Central memory CD4-positive, alpha-beta T cell (primary cell): ENCODE measurements around the gene GADD45B.
"Not testable (repeated sequence)": the region's sequence is repeated elsewhere in the genome, so short reads cannot be mapped to it uniquely, and the experiment has no call there.

Experiments used
- DNase-seq: peaks from one replicate; pipeline ENCODE4 v3.0.0; 2022

Gene GADD45B

DNA sequence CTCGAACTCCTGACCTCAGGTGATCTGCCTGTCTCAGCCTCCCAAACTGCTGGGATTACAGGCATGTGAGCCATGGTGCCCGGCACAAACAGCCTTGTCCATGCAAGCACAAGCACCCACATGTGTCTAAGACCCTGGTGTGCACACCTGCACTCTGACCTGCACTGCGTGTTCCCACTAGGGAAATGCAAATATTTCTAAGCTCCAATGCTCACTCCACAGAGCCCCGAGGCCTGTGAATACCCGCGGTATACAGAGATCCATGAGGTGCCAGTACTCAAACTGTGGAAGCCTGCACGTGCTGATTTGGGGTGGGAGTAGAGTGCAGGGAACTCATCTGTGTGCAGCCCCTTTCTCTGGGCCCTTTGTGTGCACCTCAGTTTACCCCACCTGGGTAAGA is 14.7 kb downstream of the GADD45B start:
- no peak for DNase-seq

DNA sequence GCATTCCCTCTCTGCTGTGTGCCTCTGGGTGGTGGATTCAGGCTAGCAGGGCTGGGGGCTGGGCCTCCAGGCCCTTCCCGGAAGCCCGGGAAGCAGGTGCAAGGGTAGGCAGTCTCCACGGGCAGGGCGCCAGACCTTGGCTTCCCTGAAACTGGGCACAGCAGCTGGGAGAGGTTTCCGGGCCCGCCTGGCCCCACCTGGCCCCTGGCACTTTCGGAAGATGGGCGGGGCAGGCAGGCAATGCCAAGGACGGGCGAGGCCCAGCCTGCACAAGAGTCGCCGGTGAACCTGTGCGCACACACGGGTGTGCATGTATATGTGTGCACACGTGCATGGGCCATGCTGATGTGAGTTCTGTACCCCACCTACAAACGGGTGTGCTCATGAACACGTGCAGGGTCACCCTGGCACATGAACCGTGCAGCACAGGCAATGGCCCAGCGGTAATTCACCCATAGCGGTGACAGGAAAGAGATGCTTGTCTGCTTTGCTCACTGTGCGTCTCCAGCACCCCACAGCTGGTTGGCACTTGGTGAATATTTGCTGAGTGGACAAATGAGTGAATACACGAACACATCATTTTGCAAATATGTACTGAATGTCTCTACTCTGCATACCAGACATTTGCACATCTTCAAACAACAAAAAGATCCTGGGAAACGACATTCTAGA is 15.3 kb downstream of the GADD45B start:
- DNase-seq, result no peak

DNA sequence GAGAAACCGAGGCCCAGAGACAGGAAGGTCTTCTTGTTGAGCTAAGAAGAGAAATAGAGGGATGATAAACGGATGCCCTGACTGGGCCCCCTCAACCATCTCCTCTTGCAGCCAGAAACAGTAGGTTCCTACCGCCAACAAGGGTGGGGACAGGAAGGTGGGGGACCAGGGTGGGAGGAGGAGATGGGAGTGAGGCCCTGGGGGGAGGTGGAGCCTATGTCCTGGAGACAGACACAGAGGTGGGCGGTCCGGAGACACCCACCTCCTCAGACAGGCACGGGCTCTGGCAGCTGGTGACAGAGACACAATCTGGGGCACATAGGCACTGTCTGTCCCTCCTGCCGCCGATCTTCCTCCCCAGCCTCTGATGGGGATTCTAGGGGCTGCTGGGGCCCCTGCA is 16.9 kb downstream of the GADD45B start:
- no peak for DNase-seq

DNA sequence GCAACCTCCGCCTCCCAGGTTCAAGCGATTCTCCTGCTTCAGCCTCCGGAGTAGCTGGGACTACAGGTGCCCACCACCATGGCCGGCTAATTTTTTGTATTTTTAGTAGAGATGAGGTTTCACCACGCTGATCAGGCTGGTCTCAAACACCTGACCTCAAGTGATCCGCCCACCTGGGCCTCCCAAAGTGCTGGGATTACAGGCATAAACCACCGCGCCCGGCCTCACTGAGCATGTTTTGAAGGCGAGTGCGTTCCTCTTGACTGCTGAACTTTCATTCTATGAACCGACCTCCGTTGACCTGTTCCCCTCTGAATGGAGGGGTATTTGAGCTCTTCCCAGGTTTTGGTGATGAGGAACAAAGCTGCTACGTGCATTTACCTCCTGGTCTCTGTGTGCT is 17.5 kb downstream of the GADD45B start:
- DNase-seq, result not testable (repeated sequence)

DNA sequence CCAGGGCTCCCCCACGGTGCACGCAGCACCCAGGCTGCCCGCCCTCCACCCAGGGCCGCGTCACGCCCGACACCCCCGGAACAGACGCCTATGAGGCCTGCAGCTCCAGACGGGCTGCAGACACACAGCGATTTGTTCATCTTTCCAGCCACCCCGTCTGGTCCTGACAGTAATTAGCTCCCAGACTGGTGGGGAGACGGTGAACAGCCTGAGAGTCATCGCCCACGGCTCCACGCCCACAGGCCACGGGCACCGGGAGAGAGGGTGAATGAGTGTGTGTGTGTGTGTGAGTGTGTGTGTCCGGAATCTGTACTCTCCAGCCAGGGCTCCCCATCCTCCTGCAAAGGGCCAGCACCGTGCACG is 18.1 kb downstream of the GADD45B start:
- DNase-seq, result no peak

DNA sequence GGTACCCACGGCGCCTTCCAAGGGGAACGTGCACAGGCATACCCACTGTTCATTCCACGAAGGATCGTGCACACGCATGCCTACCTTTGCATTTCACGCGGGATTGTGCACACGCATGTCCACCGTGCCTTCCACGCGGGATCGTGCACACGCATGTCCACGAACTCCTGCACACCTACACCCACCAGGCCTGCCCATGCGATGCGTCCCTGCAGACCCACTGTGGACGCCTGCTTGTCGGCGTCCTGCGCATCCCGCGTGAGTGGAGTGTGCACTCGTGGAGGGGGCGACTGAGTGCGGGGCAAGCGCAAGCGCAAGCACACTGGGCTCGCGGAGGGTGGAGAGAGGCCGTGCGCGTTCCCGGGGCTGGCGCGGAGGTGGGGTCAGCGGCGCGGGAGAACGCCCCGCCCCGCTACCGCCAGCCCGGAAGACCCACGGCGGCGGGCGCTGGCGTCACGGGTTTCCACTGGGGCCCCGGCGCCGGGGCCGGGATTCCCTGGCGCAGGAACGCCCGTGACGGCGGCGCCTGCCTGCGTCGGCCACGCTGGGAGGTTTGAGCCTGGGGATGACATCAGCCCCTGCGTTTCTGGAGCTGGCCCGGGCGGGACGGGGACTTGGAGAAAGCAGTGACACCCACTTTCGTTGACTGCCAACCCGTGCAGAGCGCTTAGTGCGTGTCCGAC is 18.7 kb downstream of the GADD45B start:
- peak; percentile 48 for DNase-seq

DNA sequence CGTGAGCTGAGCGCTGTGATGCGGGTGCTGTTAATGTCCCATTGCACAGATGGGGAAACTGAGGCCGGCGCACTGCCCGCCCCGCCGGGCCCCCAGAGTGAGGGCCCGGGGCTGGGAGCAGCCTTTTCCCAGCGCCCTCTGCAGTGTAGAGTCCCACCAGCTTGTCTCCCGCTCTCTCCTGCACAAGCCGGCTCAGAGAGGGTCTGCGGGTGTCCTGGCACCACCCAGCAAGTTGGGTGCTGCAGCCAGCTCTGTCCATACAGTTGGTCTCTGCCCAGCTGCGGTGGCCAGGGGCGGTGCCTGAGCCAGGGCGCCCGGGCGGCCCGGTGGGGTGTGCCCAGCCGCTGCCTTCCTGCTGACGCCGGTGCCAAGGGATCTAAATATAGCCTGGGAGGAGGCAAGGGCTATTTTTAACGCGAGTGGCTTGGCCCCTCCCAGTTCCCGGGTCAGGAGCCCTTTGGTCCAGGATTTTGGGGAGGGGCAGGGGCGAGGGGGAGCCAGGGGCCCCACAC is 19.3 kb downstream of the GADD45B start:
- DNase-seq, result no peak

DNA sequence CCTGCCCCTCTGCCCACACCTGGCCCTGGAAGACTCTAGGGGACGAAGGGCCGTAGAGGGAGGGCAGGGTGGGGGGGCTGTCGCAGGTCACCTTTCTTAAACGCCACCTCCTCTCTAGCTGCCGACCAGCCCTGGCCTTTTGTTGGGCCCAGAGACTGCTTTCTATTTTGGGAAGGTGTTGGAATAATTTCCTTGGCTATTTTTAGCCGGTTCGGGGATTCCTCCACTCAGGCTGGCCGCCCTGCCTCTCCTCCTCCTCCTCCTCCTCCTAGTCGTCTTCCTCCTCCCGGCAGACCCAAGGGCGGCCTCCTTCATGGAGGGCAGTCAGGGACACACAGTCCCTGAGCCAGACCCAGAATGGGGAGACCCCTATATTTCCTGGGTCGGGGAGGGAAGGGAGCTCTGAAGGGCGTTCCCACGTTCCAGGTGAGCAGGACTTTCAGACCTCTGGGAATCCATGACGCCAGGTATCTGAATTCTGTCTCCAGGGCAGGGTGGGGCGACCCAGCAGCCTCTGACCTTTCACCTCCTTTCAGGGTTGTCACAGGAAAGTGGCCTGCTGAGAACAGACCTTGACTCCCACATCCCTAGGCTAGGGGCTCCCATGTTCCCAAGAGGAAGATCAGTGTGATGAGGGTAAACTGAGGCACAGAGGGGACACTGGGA is 19.9 kb downstream of the GADD45B start:
- DNase-seq, result no peak

DNA sequence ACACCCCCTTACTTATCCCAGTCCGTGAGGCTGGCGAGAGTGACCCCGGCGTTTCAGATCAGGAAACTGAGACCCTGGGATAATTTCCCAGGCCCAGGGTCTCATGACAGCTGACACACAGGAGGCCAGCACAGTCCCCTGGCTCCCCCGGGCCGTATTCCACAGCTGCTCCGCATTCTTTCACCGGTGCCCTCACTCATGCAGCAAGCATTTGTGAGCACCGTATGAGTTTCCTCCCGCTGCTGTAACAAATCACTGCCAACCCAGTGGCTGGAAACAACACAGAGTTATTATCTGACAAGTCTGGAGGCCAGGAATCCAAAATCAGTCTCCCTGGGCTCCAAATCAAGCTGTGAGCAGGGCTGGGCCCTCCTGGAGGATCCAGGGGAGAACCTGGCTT is 21.3 kb downstream of the GADD45B start:
- no peak for DNase-seq

DNA sequence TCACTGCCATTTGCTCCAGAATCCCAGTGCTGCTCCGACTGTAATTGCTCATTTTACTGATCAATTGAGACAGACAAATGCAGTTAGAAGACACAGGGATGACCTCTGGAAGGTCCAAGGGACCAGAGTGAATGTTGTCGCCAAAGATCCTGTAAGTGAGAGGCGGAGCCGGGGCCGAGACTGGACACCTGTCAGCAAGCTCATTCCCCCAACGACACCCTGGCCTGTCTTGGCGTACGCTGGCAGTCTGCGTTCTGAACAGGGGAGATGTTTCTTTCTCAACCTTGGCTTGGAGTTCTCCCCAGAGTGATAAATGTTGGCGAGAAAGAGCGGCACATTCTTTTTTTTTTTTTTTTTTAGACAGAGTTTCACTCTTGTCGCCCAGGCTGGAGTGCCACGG is 24.2 kb downstream of the GADD45B start:
- no peak for DNase-seq

DNA sequence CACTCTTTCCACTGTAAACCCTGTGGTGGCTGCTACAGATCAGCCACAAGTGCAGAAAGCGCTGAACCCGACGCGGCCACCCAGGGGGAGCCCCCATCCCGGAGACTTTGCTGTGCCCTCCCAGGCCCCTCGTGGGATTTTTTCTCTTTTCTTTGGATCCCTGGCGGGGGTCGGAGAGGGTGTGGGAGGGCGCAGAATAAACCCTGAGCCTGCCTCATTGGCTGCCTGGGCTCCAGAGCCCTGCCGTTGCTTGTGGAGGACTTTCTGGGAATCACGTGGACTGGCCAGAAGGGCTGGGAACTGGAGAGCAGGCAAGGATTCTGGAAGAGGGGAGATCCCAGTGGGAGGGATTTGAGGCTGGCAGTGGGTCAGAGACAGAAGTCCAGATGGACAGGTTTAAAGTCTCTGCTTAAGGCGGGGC is 24.9 kb downstream of the GADD45B start:
- no peak for DNase-seq

DNA sequence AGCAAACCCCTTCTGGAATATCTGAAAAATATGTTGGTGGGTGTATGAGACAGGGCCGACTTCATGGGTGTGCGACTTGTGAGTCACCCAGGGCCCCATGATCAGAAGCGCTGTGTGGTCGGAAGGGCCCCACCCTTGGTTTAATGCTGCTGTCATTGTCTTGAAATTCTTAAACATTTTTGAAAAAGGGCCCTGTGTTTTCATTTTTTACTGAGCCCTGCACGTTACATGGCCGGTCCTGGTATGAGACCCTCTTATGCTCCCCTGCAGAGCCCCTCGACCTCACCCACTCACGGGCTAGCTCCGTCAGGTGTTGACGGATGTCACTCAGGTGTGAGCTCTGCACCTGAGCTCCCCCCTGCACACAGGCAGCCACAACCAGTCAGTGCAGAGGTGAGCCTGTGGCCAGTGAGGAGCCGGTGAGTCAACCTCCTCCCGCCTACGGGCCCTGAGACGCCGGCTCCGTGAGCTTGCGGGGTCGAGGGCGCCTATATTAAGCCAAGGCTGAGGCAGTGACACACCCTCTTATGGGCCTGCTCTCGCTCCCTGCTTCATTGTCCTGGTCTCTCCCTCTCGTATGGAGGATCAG is 27.7 kb downstream of the GADD45B start:
- DNase-seq, result peak; percentile 82

DNA sequence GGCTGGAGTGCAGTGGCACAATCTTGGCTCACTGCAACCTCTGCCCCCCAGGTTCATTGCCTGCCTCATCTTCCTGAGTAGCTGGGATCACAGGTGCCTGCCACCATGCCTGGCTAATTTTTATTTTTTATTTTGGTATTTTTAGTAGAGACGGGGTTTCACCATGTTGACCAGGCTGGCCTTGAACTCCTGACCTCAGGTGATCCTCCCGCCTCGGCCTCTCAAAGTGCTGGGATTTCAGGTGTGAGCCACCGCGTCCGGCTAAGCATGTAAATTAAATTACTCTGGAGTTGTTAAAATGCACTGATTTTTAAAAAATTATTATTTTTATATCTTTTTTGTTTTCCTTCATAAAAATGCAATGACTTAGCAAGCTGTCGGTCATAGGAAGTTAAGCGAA is 30.7 kb downstream of the GADD45B start:
- not testable (repeated sequence) for DNase-seq

DNA sequence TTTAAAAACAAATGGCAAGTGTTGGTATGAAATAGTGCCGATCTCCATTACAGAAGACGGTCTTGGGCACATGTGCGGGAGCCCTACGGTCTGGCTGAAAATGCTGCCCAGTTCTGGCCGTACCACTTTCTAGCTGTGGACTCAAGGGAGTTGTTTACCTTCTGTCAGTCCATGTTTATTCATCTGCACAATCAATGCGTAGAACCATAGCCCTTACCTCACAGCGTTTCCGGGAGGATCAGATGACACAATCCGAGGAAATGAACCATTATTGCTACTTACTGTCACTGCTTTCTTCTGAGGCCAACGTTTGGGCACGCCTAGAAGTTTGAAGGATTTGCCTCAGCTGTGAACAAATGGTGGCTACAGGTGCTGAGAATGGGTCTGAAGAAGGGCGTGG is 31.2 kb downstream of the GADD45B start:
- DNase-seq, result peak; percentile 67

DNA sequence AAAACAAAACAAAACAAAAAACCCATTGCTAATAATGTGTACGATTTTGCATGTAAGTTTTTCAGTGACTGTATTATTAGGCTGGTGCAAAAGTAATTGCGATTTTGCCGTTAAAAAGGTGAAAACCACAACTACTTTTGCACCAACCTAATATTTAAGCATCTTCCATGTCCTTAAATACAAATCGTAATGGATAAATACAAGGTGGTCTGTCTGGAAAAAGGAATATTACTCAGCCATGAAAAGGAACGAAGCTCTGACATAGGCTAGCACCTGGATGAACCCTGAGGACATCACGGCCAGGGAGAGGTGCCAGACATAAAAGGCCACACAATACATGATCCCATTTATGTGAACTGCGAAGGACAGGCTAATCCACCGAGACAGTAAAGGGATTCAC is 33.2 kb downstream of the GADD45B start:
- no peak for DNase-seq

DNA sequence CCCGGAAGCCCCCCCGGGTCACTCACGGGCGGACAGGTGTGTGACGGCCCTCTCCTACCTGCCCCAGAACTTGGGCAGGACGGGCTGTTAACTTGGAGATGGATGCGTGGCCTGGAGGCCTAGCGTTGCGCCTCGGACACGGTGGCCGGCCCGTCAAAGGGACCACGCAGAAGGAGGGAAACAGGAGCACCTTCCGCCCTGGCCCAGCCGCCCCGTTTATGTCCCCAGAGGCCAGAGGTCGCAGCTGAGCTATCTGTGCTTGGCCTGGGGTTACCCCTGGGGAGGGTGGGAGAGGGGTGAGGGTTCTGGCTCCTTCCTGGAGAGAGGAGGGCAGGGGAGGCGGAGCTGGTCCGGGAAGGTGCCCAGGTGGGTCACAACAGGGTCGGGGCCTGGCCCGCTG is 35.6 kb downstream of the GADD45B start:
- DNase-seq, result no peak

DNA sequence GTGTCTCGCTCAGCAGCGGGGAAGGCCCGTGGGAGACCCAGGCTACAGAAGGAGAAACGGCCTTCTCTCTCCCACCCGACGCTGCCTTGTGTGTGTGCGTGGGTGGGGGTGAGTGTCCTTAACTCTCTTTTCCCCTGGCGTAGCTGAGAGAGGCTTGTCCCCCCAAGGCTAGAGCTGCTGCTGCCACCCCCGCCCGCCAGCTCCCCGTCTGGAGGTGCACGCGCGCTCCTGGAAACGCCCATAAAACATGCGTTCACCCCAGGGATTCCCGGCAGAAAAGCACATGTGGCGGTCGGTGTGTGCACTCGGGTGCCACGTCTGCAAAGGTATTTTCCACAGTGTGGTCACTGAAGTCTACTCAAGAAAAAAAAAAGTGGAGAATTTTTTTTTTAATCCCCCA is 36.1 kb downstream of the GADD45B start:
- no peak for DNase-seq

DNA sequence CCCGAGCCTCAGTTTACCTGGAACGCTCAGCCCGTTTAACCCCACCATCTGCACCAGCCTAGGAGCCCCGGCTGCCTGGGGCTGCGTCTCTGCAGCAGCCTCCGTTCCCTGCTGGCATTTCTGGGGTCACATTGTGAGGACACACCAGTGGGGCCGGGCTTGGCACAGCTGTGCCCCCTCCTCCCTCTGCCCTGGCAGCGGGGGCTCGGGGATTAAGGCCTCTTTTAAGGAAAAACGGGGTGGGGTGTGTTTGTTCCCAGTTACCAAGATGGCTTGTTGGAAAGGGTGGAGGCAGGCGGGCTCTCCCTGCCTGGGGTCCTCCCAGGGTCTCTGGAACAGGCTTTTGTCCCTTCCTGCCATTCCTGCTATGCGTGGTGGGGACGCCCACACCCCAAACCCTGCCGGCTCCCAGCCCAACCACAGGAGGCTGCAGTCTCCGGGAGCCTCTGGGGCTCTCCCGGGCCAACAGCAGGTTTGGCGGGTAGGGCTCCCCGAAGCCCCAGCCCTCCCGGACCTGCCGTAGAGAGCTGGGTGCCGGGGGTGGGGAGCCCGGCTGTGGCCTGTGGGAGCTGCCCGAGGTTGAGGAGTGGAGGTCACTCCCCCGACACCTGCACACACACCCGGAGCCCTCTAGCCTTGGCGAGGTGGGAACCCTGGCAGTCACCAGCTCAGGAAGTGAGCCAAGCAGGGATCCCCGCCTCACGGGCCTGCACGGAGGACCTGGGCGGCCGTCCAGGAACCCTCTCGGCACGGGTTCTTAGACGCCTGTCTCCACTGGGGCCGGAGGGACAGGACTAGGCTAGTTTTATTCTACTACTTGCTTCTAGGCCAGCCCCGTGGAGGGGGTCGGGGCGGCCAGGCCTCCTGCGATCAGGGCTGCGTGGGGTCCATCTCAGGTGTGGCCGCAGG is 36.9 kb downstream of the GADD45B start:
- no peak for DNase-seq

DNA sequence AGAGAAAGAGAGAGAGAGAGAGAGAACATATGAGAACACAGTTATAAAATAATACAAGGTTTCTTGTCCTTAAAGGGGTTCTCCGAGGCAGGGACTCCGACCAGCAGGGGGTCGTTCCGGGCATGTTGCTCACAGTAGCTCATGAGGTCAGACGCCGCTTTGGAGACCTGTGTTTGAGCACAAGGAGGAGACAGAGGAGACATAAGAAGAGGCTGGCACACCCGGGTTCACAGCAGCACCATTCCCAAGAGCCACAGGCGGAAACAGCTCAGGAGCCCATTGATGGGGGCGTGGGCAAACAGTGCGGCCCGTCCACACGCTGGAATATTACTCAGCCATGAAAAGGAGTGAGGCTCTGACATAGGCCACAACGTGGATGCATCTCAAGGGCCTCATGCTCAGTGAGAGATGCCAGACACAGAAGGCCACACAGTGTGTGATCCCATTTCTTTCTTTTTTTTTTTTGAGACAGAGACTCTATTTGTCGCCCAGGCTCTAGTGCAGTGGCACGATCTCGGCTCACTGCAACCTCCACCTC is 39.1 kb downstream of the GADD45B start:
- DNase-seq, result no peak

DNA sequence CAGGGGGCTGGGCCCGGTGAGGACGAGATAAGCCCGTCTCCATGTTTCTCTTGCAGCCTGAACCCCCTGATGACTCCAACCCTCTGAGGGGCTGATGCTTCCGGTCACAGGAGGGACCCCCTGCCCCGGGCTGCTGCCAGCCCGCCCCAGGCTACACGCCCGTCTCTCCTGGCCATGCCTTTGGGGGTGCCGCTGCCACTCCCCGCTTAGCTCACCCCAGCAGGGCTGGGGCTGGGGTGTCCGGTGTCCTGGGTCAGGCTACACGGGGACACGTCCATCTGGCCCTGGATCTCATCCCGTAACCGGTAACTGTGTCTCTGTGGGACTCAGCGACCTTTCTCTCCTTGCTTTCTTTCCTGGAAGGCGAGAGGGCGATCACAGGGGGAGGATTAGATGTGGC is 40.8 kb downstream of the GADD45B start:
- no peak for DNase-seq

DNA sequence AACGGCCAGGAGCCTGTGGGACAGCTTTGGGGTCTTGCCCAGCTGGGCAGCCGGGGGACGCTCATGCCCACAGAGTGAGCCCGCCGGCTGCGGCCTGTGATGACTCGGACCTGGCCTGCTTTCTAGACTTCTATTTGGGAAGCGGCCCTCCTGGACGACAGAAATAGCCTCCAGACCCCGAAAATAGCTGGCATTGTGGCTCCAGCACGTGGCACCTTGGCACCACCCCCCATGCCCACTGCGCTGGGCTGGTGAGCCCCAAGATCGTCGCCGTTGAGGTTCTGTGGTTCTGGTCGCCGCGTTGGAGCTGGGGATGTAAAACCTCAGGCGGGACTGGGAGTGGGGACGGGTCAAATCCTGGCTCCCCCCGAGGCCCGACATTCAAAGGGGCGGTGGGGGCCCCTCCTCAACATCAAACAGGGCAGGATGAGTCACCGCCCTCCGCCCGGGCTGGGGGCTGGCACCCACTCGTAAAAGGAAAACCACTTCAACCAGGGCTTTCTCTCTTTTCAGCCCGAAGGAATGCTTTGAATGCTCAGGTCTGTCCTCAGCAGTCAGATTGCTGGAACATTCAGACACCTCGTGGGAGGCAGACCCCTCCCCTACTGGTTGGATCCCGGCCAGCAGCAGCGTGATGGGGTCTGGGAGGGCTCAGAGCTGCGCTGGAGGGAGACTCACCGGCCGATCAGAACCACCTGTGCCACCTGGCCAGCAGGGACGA is 42.1 kb downstream of the GADD45B start:
- no peak for DNase-seq

DNA sequence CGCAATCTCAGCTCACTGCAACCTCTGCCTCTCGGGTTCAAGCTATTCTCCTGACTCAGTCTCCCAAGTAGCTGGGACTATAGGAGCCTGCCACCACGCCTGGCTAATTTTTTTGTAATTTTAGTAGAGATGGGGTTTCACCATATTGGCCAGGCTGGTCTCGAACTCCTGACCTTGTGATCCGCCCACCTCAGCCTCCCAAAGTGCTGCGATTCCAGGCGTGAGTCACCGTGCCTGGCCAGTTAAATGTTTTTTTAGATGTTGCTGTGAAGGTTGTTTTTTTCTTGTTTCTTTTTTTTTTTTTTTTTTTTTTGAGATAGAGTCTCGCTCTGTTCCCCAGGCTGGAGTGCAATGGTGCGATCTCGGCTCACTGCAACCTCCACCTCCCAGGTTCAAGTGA is 42.9 kb downstream of the GADD45B start:
- not testable (repeated sequence) for DNase-seq
